ENCODE results near the gene SLC35G4. TPM values are rescaled to one million over a fixed set of nuclear protein-coding genes. Genes with fewer than 3 reads are reported as not detected.
"Not testable (repeated sequence)": the region's sequence is repeated elsewhere in the genome, so short reads cannot be mapped to it uniquely, and the experiment has no call there.

SLC35G4 gene
- total RNA-seq, 1 donor from 2014 or later, result not detected

GRCh38 chr18:11587846-11588245 lies 21.6 kb upstream of the SLC35G4 start:
- Histone ChIP-seq H3K27me3 (ENCODE audit: low read depth) (peaks cover 27% of the 10 kb centered on the region), H3K4me3 (no peak overlapping the region), H3K9me3 (replicated peaks) (no peaks in the 10 kb centered on the region), H3K27ac (replicated peaks) (no peak overlapping the region), H3K36me3 (no peaks in the 10 kb centered on the region), H3K4me1 (no peaks in the 10 kb centered on the region)
- no peak for DNase-seq
- intact Hi-C loops (cut with micrococcal nuclease), result no loop called here
- TF ChIP-seq, protein P1, sequence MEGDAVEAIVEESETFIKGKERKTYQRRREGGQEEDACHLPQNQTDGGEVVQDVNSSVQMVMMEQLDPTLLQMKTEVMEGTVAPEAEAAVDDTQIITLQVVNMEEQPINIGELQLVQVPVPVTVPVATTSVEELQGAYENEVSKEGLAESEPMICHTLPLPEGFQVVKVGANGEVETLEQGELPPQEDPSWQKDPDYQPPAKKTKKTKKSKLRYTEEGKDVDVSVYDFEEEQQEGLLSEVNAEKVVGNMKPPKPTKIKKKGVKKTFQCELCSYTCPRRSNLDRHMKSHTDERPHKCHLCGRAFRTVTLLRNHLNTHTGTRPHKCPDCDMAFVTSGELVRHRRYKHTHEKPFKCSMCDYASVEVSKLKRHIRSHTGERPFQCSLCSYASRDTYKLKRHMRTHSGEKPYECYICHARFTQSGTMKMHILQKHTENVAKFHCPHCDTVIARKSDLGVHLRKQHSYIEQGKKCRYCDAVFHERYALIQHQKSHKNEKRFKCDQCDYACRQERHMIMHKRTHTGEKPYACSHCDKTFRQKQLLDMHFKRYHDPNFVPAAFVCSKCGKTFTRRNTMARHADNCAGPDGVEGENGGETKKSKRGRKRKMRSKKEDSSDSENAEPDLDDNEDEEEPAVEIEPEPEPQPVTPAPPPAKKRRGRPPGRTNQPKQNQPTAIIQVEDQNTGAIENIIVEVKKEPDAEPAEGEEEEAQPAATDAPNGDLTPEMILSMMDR (IDR thresholded peaks at IDR 0.05; ENCODE audit: borderline replicate concordance), result no peak

DNA sequence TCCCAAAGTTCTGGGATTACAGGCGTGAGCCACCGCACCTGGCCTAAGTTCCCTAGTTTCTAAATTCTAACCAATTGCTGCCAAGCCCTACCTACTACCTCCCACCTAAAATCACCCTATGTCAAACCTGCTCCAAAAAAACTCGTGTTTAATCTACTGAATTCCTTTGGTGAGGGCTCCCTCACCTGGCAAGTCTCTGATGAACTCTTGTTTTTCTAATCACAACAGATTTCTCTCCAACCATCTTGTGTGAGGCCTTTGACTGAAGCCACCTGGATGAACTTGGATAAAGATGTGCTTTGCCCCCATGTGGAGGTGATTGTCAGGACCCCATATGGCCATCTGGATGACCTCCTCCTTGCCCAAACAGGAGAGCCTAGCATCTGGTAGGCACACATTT lies 17.4 kb upstream of the SLC35G4 start:
- Histone ChIP-seq H3K36me3 (no peaks in the 10 kb centered on the region), H3K4me1 (no peaks in the 10 kb centered on the region), H3K27ac (replicated peaks) (no peak overlapping the region), H3K4me3 (no peak overlapping the region), H3K9me3 (replicated peaks) (no peaks in the 10 kb centered on the region), H3K27me3 (ENCODE audit: low read depth) (peaks cover 60% of the 10 kb centered on the region)
- intact Hi-C loops (cut with micrococcal nuclease), result no loop called here
- no peak for DNase-seq
- TF ChIP-seq, protein P1 (IDR thresholded peaks at IDR 0.05; ENCODE audit: borderline replicate concordance), result no peak

DNA sequence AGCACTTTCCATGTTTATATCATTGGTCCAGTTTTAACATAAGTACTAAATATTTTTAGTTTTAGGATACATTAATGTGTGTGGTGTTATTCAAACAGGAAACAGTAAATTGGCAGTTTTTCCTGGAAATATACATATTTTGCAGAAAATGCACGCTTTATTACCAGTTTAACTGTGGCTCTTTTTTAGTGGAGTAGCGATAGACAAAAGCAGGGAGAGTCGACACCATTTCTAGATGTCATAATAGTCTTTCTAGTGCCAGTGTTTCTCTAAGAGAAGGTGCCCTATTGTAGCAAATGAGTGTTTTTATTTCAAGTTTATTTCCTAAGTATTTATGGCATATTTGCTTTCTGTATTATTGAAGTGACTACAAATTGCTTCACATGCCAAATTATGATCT lies 9.1 kb upstream of the SLC35G4 start:
- H3K36me3 ChIP-seq, result no peaks in the 10 kb centered on the region
- H3K4me1 ChIP-seq, result no peaks in the 10 kb centered on the region
- intact Hi-C loops (cut with micrococcal nuclease), result no loop called here
- H3K27ac ChIP-seq (replicated peaks), result no peak overlapping the region
- no peak overlapping the region for H3K4me3 ChIP-seq
- TF ChIP-seq, protein P1 (IDR thresholded peaks at IDR 0.05; ENCODE audit: borderline replicate concordance), result no peak
- DNase-seq, result no peak
- peaks cover 14% of the 10 kb centered on the region for H3K9me3 ChIP-seq (replicated peaks)
- peaks cover 20% of the 10 kb centered on the region for H3K27me3 ChIP-seq (ENCODE audit: low read depth)

DNA sequence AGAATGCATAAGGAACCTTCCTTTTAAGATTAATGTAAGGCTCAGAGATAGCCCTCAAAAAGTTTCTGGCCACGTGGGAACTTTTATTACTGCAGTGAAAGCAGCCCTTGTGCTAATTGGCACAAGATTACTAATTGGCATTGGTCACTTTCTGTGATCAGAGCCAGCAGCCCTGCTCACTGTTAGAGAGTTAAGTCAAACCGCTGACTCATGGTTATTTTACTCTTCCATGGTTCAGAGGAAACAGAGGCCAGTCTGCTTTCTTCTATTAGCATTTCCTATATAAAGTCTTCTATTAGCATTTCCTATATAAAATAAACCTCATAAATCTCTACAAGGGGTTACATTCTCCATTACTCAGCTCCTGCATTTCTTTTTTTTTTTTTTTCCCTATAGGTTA lies 1.5 kb upstream of the SLC35G4 start:
- H3K9me3 ChIP-seq (replicated peaks), result no peaks in the 10 kb centered on the region
- intact Hi-C loops (cut with micrococcal nuclease), result no loop called here
- H3K27ac ChIP-seq (replicated peaks), result no peak overlapping the region
- peaks cover under 1% of the 10 kb centered on the region for H3K27me3 ChIP-seq (ENCODE audit: low read depth)
- no peaks in the 10 kb centered on the region for H3K36me3 ChIP-seq
- no peak overlapping the region for H3K4me3 ChIP-seq
- no peak for DNase-seq
- H3K4me1 ChIP-seq, result no peaks in the 10 kb centered on the region
- TF ChIP-seq, protein P1 (IDR thresholded peaks at IDR 0.05; ENCODE audit: borderline replicate concordance), result no peak

DNA sequence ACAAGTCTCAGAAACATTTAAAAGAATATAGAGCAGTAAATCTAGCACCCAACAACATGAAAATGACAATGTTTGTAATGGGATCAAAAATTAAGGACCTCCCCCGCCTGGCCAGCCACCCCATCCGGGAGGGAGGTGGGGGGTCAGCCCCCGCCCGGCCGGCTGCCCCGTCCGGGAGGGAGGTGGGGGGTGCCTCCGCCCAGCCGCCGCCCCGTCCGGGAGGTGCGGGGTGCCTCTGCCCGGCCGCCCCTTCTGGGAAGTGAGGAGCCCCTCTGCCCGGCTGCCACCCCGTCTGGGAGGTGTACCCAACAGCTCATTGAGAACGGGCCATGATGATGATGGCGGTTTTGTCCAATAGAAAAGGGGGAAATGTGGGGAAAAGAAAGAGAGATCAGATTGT lies 778 bp upstream of the SLC35G4 start:
- H3K9me3 ChIP-seq (replicated peaks); H3K4me1 ChIP-seq; H3K27ac ChIP-seq (replicated peaks); intact Hi-C loops (cut with micrococcal nuclease); H3K27me3 ChIP-seq (ENCODE audit: low read depth); DNase-seq; H3K4me3 ChIP-seq; H3K36me3 ChIP-seq: not testable (repeated sequence)

DNA sequence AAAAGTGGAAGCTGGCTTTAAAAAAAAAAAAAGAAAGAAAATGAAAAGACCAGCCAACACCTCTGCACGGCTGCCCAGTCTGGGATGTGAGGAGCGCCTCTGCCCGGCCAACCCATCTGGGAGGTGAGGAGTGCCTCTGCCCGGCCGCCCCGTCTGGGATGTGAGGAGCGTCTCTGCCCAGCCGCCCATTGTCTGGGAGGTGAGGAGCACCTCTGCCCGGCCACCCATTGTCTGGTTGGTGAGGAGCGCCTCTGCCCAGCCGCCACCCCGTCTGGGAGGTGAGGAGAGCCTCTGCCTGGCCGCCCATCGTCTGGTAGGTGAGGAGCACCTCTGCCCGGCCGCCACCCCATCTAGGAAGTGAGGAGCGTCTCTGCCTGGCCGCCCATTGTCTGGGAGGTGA lies 3.7 kb downstream of the SLC35G4 start:
- H3K9me3 ChIP-seq (replicated peaks); intact Hi-C loops (cut with micrococcal nuclease): not testable (repeated sequence)

DNA sequence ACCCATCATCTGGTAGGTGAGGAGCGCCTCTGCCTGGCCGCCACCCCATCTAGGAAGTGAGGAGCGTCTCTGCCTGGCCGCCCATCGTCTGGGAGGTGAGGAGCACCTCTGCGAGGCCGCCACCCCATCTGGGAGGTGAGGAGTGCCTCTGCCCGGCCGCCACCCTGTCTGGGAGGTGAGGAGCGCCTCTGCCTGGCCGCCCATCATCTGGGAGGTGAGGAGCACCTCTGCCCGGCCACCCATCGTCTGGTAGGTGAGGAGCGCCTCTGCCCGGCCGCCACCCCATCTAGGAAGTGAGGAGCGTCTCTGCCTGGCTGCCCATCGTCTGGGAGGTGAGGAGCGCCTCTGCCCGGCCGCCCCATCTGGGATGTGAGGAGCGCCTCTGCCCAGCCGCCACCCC lies 4.2 kb downstream of the SLC35G4 start:
- H3K4me3 ChIP-seq; H3K27me3 ChIP-seq (ENCODE audit: low read depth); intact Hi-C loops (cut with micrococcal nuclease); H3K9me3 ChIP-seq (replicated peaks); H3K27ac ChIP-seq (replicated peaks); H3K36me3 ChIP-seq; H3K4me1 ChIP-seq; DNase-seq: not testable (repeated sequence)

More for the DNA sequence above, 3.7 kb downstream of the SLC35G4 start:
- not testable (repeated sequence) for H3K27me3 ChIP-seq (ENCODE audit: low read depth); H3K36me3 ChIP-seq; H3K4me1 ChIP-seq; H3K4me3 ChIP-seq; DNase-seq; H3K27ac ChIP-seq (replicated peaks)

GRCh38 chr18:11614042-11614441 lies 4.6 kb downstream of the SLC35G4 start:
- H3K9me3 ChIP-seq (replicated peaks); H3K36me3 ChIP-seq; H3K27me3 ChIP-seq (ENCODE audit: low read depth); H3K4me1 ChIP-seq; DNase-seq; H3K27ac ChIP-seq (replicated peaks); H3K4me3 ChIP-seq; intact Hi-C loops (cut with micrococcal nuclease): not testable (repeated sequence)

- H3K9me3 ChIP-seq (replicated peaks); H3K27me3 ChIP-seq (ENCODE audit: low read depth); H3K27ac ChIP-seq (replicated peaks); H3K4me3 ChIP-seq; DNase-seq; intact Hi-C loops (cut with micrococcal nuclease); H3K36me3 ChIP-seq; H3K4me1 ChIP-seq: not testable (repeated sequence)
These were observed 5.6 kb downstream of the SLC35G4 start for GRCh38 chr18:11614981-11615380.

DNA sequence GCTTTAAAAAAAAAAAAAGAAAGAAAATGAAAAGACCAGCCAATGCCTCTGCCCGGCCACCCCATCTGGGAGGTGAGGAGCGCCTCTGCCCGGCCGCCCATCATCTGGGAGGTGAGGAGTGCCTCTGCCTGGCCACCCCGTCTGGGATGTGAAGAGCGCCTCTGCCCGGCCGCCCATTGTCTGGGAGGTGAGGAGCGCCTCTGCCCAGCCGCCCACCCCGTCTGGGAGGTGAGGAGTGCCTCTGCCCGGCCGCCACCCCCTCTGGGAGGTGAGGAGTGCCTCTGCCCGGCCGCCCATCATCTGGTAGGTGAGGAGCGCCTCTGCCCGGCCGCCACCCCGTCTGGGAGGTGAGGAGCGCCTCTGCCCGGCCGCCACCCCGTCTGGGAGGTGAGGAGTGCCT lies 37.9 kb downstream of the SLC35G4 start:
- H3K4me3 ChIP-seq; DNase-seq; intact Hi-C loops (cut with micrococcal nuclease); H3K36me3 ChIP-seq; H3K27ac ChIP-seq (replicated peaks); H3K27me3 ChIP-seq (ENCODE audit: low read depth); H3K4me1 ChIP-seq: not testable (repeated sequence)
- H3K9me3 ChIP-seq (replicated peaks), result peaks cover 23% of the 10 kb centered on the region
